ENCODE data around the gene MRPS10. TPM values are rescaled to one million over a fixed set of nuclear protein-coding genes. Genes with fewer than 3 reads are reported as not detected.

MRPS10 gene
- total RNA-seq, 1 donor from 2014 or later: 32.1 TPM

DNA sequence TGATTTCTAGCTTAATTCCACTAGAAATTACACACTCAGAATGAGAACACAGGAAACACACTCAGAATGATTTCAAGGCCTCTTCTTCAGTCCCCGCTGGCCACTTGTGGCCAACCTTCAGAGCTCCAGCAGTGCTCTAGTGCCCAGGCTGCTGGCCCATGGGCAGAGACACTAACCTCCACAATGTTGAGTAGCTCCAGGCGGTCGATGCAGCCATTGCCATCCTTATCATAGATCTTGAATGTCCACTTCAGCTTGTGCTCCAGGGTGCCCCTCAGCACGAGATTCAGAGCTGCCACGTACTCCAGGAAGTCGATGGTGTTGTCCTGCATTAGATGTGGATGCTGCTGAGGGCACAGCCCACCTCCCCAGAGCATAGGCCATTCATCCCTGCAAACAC is 29.3 kb downstream of the MRPS10 start:
- Histone ChIP-seq H3K27me3 (ENCODE audit: insufficient read depth, low read length) (no peaks in the 10 kb centered on the region), H3K4me1 (ENCODE audit: insufficient read depth, low read length) (peaks cover 9% of the 10 kb centered on the region), H3K4me3 (ENCODE audit: insufficient read depth, low read depth, low read length) (no peak overlapping the region), H3K9me3 (ENCODE audit: insufficient read depth, low read depth, low read length) (no peaks in the 10 kb centered on the region), H3K27ac (ENCODE audit: low read depth, low read length) (no peak overlapping the region), H3K79me2 (ENCODE audit: insufficient read depth, low read length) (no peaks in the 10 kb centered on the region), H3K9ac (ENCODE audit: low read length) (no peak overlapping the region), H2AFZ (ENCODE audit: low read depth, low read length) (no peak overlapping the region), H3K4me2 (ENCODE audit: low read length) (no peak overlapping the region), H4K20me1 (ENCODE audit: insufficient read depth, low read length) (no peaks in the 10 kb centered on the region), H3K36me3 (ENCODE audit: insufficient read depth, low read length) (no peaks in the 10 kb centered on the region)
- no peak for TF ChIP-seq EZH2 (IDR thresholded peaks at IDR 0.05; ENCODE audit: insufficient read depth, low read length)
- TF ChIP-seq CTCF (IDR thresholded peaks at IDR 0.05; ENCODE audit: insufficient read depth, low read depth, low read length): no peak
- H3K27me3 Mint-ChIP-seq (ENCODE audit: low read depth, unreplicated experiment): peaks cover 9% of the 10 kb centered on the region
- FAIRE-seq (no peak), DNase-seq (ENCODE audit: low read depth) (no peak)
- no peaks in the 10 kb centered on the region for H3K9me3 Mint-ChIP-seq (ENCODE audit: unreplicated experiment)
- peaks cover 23% of the 10 kb centered on the region for H3K4me1 Mint-ChIP-seq (ENCODE audit: low read depth, unreplicated experiment)
- H3K4me3 Mint-ChIP-seq (ENCODE audit: unreplicated experiment): no peak overlapping the region
- H3K27ac Mint-ChIP-seq (ENCODE audit: unreplicated experiment): no peak overlapping the region
- peaks cover 11% of the 10 kb centered on the region for H3K36me3 Mint-ChIP-seq (ENCODE audit: low read depth, unreplicated experiment)

GRCh38 chr6:42185597-42185996 is 32.1 kb downstream of the MRPS10 start:
- Histone ChIP-seq H3K36me3 (ENCODE audit: insufficient read depth, low read length) (no peaks in the 10 kb centered on the region), H4K20me1 (ENCODE audit: insufficient read depth, low read length) (no peaks in the 10 kb centered on the region), H3K4me2 (ENCODE audit: low read length) (no peak overlapping the region), H3K4me1 (ENCODE audit: insufficient read depth, low read length) (peaks cover 2% of the 10 kb centered on the region), H3K9ac (ENCODE audit: low read length) (no peak overlapping the region), H3K27me3 (ENCODE audit: insufficient read depth, low read length) (no peaks in the 10 kb centered on the region), H3K4me3 (ENCODE audit: insufficient read depth, low read depth, low read length) (no peak overlapping the region), H2AFZ (ENCODE audit: low read depth, low read length) (no peak overlapping the region), H3K27ac (ENCODE audit: low read depth, low read length) (no peak overlapping the region), H3K79me2 (ENCODE audit: insufficient read depth, low read length) (no peaks in the 10 kb centered on the region), H3K9me3 (ENCODE audit: insufficient read depth, low read depth, low read length) (no peaks in the 10 kb centered on the region)
- Mint-ChIP-seq H3K9me3 (ENCODE audit: unreplicated experiment) (no peaks in the 10 kb centered on the region), H3K27ac (ENCODE audit: unreplicated experiment) (no peak overlapping the region), H3K36me3 (ENCODE audit: low read depth, unreplicated experiment) (peaks cover 11% of the 10 kb centered on the region), H3K4me1 (ENCODE audit: low read depth, unreplicated experiment) (peaks cover 3% of the 10 kb centered on the region), H3K4me3 (ENCODE audit: unreplicated experiment) (no peak overlapping the region), H3K27me3 (ENCODE audit: low read depth, unreplicated experiment) (peaks cover 12% of the 10 kb centered on the region)
- TF ChIP-seq EZH2 (IDR thresholded peaks at IDR 0.05; ENCODE audit: insufficient read depth, low read length) (no peak), CTCF (IDR thresholded peaks at IDR 0.05; ENCODE audit: insufficient read depth, low read depth, low read length) (no peak)
- FAIRE-seq (no peak), DNase-seq (ENCODE audit: low read depth) (no peak)

DNA sequence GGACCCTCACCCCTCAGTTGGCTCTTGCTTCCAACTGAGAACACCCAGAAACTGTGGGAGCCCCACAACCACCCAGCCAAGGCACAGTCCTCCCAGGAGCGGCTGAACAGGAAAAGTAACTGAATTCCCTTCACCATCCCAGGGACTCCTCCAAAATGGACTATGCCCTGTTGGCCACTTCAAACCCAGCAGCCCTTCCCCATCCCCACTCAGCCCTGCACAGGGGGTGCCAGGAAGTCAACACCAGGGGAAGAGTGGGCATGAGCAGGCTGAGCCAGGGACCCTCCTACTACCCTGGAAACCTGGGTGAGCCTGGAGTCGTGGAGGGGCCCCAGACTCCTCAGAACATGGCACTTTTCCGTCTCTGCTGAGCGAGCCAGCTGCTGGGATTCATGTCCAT is 33.2 kb downstream of the MRPS10 start:
- H3K27me3 ChIP-seq (ENCODE audit: insufficient read depth, low read length): no peaks in the 10 kb centered on the region
- DNase-seq (ENCODE audit: low read depth) (no peak), FAIRE-seq (no peak)
- TF ChIP-seq CTCF (IDR thresholded peaks at IDR 0.05; ENCODE audit: insufficient read depth, low read depth, low read length) (no peak), EZH2 (IDR thresholded peaks at IDR 0.05; ENCODE audit: insufficient read depth, low read length) (no peak)
- H3K4me3 ChIP-seq (ENCODE audit: insufficient read depth, low read depth, low read length): no peak overlapping the region
- H3K27ac ChIP-seq (ENCODE audit: low read depth, low read length): no peak overlapping the region
- Mint-ChIP-seq H3K36me3 (ENCODE audit: low read depth, unreplicated experiment) (peaks cover 11% of the 10 kb centered on the region), H3K9me3 (ENCODE audit: unreplicated experiment) (no peaks in the 10 kb centered on the region), H3K4me1 (ENCODE audit: low read depth, unreplicated experiment) (no peaks in the 10 kb centered on the region), H3K27ac (ENCODE audit: unreplicated experiment) (no peak overlapping the region), H3K27me3 (ENCODE audit: low read depth, unreplicated experiment) (peaks cover 12% of the 10 kb centered on the region), H3K4me3 (ENCODE audit: unreplicated experiment) (no peak overlapping the region)
- H3K4me1 ChIP-seq (ENCODE audit: insufficient read depth, low read length): no peaks in the 10 kb centered on the region
- no peak overlapping the region for H2AFZ ChIP-seq (ENCODE audit: low read depth, low read length)
- H3K4me2 ChIP-seq (ENCODE audit: low read length): no peak overlapping the region
- no peaks in the 10 kb centered on the region for H3K79me2 ChIP-seq (ENCODE audit: insufficient read depth, low read length)
- H3K36me3 ChIP-seq (ENCODE audit: insufficient read depth, low read length): no peaks in the 10 kb centered on the region
- no peak overlapping the region for H3K9ac ChIP-seq (ENCODE audit: low read length)
- no peaks in the 10 kb centered on the region for H4K20me1 ChIP-seq (ENCODE audit: insufficient read depth, low read length)
- no peaks in the 10 kb centered on the region for H3K9me3 ChIP-seq (ENCODE audit: insufficient read depth, low read depth, low read length)

Data from astrocyte (in vitro differentiated cells and primary cell).